Smooth muscle cell (in vitro differentiated cells): Measurements from ENCODE around the gene POLE. TPM values are rescaled to one million over a fixed set of nuclear protein-coding genes. Genes with fewer than 3 reads are reported as not detected.

ENCODE experiments used
- DNase-seq: peaks from one replicate; lab custom pipeline; 2025; ENCODE audit not compliant: unreplicated experiment; lab: John Stamatoyannopoulos, UW
- H2AFZ ChIP-seq: fragments of 200-600 bp; sonication (generic); 2 replicates; pipeline ENCODE4 v1.6.0; 2016; ENCODE audit warnings: antibody characterized with exemption, low read depth, mild to moderate bottlenecking
- H3F3A ChIP-seq: fragments of 200-600 bp; sonication (generic); 2 replicates; pipeline ENCODE4 v1.6.0; 2017; ENCODE audit warnings: antibody characterized with exemption, low read depth
- H3K27ac ChIP-seq: fragments of 200-600 bp; sonication (generic); 2 replicates; pipeline ENCODE4 v1.5.1; 2016; ENCODE audit warnings: low read depth, mild to moderate bottlenecking
- H3K27me3 ChIP-seq: fragments of 200-600 bp; sonication (generic); 2 replicates; pipeline ENCODE4 v1.6.1; 2016; ENCODE audit warnings: low read depth, mild to moderate bottlenecking
- H3K36me3 ChIP-seq: fragments of 200-600 bp; sonication (generic); 2 replicates; pipeline ENCODE4 v1.5.1; 2016; ENCODE audit warnings: low read depth
- H3K4me1 ChIP-seq: fragments of 200-600 bp; sonication (generic); 2 replicates; pipeline ENCODE4 v1.5.1; 2016; ENCODE audit warnings: low read depth
- H3K4me2 ChIP-seq: fragments of 200-600 bp; sonication (generic); 2 replicates; pipeline ENCODE4 v1.6.0; 2016; ENCODE audit warnings: mild to moderate bottlenecking
- H3K4me3 ChIP-seq: fragments of 200-600 bp; sonication (generic); 2 replicates; pipeline ENCODE4 v1.5.1; 2016; ENCODE audit warnings: mild to moderate bottlenecking
- H3K79me2 ChIP-seq: fragments of 200-600 bp; sonication (generic); 2 replicates; pipeline ENCODE4 v1.6.0; 2016; ENCODE audit warnings: low read depth, mild to moderate bottlenecking
- H3K9ac ChIP-seq: fragments of 200-600 bp; sonication (generic); 2 replicates; pipeline ENCODE4 v1.6.0; 2016; ENCODE audit warnings: low read depth
- H3K9me3 ChIP-seq: fragments of 200-600 bp; sonication (generic); replicated peaks from 2 replicates; pipeline ENCODE4 v1.5.1; 2016; ENCODE audit warnings: low read depth
- H4K20me1 ChIP-seq: fragments of 200-600 bp; sonication (generic); 2 replicates; pipeline ENCODE4 v1.6.0; 2016; ENCODE audit warnings: low read depth
- CTCF ChIP-seq: fragments of 200-600 bp; sonication (generic); IDR thresholded peaks from 2 replicates; pipeline ENCODE4 v1.5.1; 2017; ENCODE audit warnings: borderline replicate concordance, mild to moderate bottlenecking, antibody characterized with exemption; ENCODE audit not compliant: insufficient read depth, poor library complexity, severe bottlenecking
- WGBS: methylation state at CpG from one replicate; pipeline ENCODE4 v1.1.7; 2016; ENCODE audit warnings: low lambda C conversion rate; 5-methylcytosine and 5-hydroxymethylcytosine counted together
- polyA plus RNA-seq: library from polyadenylated mRNA; unstranded; fragments of >200 nt; fragmentation: Nextera tagmentation; extraction: Ambion mirVana; gene quantifications from 2 replicates; pipeline ENCODE4 v1.2.1, GENCODE V29; 2016
- total RNA-seq: library from RNA; depleted of rRNA; stranded (reverse); fragments of >200 nt; gene quantifications from 2 replicates; pipeline ENCODE4 v1.2.3, GENCODE V29; 2014

POLE gene
- total and polyA plus RNA-seq, 2 experiments from 2014 or later: 8.5 to 11.5 TPM

- Histone ChIP-seq H3K27me3 (no peaks in the 10 kb centered on the region), H3K27ac (no peak overlapping the region), H4K20me1 (no peaks in the 10 kb centered on the region), H3K79me2 (no peaks in the 10 kb centered on the region), H3K4me3 (no peak overlapping the region), H3K4me1 (no peaks in the 10 kb centered on the region), H3F3A (no peaks in the 10 kb centered on the region), H2AFZ (no peak overlapping the region), H3K4me2 (no peak overlapping the region), H3K36me3 (peaks cover 5% of the 10 kb centered on the region), H3K9ac (no peak overlapping the region), H3K9me3 (no peaks in the 10 kb centered on the region)
- no peak for TF ChIP-seq CTCF
- no peak for DNase-seq
- 98% methylated on average over 7 of the region's 7 CpGs for WGBS
These were observed 33.4 kb downstream of the POLE start for GRCh38 chr12:132653567-132654290.

- H4K20me1 ChIP-seq: no peaks in the 10 kb centered on the region
- no peaks in the 10 kb centered on the region for H3K4me1 ChIP-seq
- no peaks in the 10 kb centered on the region for H3K79me2 ChIP-seq
- DNase-seq: no peak
- H3F3A ChIP-seq: no peaks in the 10 kb centered on the region
- no peak overlapping the region for H2AFZ ChIP-seq
- H3K4me3 ChIP-seq: no peak overlapping the region
- H3K27ac ChIP-seq: no peak overlapping the region
- WGBS: 92% methylated on average over 9 of the region's 9 CpGs
- H3K36me3 ChIP-seq: peaks cover 5% of the 10 kb centered on the region
- no peak for TF ChIP-seq CTCF
- H3K4me2 ChIP-seq: no peak overlapping the region
- H3K27me3 ChIP-seq: no peaks in the 10 kb centered on the region
- no peaks in the 10 kb centered on the region for H3K9me3 ChIP-seq
- no peak overlapping the region for H3K9ac ChIP-seq
These were observed 35.6 kb downstream of the POLE start for GRCh38 chr12:132651444-132652100.

GRCh38 chr12:132649226-132649945 is 37.8 kb downstream of the POLE start:
- Histone ChIP-seq H4K20me1 (no peaks in the 10 kb centered on the region), H3K9ac (no peak overlapping the region), H3K4me2 (no peak overlapping the region), H3K9me3 (no peaks in the 10 kb centered on the region), H2AFZ (no peak overlapping the region), H3F3A (no peaks in the 10 kb centered on the region), H3K4me1 (no peaks in the 10 kb centered on the region), H3K27ac (no peak overlapping the region), H3K36me3 (peaks cover 5% of the 10 kb centered on the region), H3K27me3 (no peaks in the 10 kb centered on the region), H3K4me3 (no peak overlapping the region), H3K79me2 (no peaks in the 10 kb centered on the region)
- no peak for DNase-seq
- 96% methylated on average over 27 of the region's 27 CpGs for WGBS
- TF ChIP-seq CTCF: no peak
